ENCODE data around the gene ICOS.

Gene ICOS, protein sequence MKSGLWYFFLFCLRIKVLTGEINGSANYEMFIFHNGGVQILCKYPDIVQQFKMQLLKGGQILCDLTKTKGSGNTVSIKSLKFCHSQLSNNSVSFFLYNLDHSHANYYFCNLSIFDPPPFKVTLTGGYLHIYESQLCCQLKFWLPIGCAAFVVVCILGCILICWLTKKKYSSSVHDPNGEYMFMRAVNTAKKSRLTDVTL

DNA sequence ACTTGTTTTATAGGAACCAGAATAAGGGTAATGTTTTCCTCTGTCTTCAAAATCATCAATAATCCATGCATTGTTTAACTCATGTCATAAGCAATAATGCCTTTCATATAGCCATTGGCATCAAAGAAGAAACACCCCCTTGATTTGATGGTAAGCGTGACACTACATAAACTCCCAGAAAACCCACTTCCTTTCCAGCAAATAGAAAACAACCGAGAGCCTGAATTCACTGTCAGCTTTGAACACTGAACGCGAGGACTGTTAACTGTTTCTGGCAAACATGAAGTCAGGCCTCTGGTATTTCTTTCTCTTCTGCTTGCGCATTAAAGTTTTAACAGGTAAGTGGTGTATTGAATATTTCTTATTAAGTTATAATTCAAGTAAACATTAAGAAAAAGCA, at the start of gene ICOS:
ICOS (plus strand) TSS at position 229 of the 400 bp plus-strand sequence; CDS start at position 281, 52 bp downstream.
- no peak for DNase-seq (ENCODE audit: low read depth in 4 of 4, low spot score in 1 of 4)

- DNase-seq (ENCODE audit: low read depth in 4 of 4, low spot score in 1 of 4), result no peak
Measured at GRCh38 chr2:203887677-203888076, 48.9 kb upstream of the ICOS start.

- no peak for DNase-seq (ENCODE audit: low read depth in 4 of 4, low spot score in 1 of 4)
Measured at GRCh38 chr2:203889542-203889941, 47.0 kb upstream of the ICOS start.

DNA sequence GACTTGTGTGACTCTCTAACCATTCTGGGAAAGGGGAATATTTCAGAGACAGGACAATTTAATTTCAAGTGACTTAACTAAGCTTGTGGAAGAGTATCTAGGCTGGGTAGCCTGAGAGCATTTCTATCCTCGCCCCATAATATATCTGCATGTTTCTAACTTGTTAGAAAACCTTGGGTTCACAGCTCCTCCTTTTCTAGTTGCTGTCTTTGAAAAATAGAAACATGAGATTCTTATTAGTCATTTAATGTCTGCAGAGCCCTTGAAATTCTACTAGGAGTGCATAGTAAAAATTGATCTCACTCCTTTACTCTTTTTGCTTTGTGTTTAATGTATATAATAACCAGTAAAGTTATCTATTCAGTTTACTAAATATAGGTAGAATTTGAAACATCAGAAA, 46.6 kb upstream of the ICOS start:
- DNase-seq (ENCODE audit: low read depth in 4 of 4, low spot score in 1 of 4), result no peak

DNA sequence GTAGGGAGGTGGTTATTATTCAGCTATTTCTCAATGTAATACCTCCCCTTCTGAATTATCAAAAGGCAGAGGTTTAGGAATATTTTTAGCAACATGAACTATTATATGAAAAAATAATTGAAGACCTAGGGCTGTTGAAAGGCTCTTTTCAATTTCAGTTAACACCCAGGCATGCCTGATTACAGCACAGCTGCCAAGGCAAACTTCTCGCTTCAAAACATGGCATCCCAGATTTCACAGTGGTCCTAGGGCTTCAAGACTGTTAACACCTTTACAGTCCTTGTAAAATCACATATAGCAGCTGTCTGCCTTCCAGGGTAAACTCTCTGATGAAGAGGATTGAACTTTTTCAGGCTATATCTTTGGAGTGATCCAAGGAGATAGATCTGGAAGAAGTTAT, 45.8 kb upstream of the ICOS start:
- no peak for DNase-seq (ENCODE audit: low read depth in 4 of 4, low spot score in 1 of 4)

GRCh38 chr2:203891474-203891873, 45.1 kb upstream of the ICOS start:
- DNase-seq (ENCODE audit: low read depth in 4 of 4, low spot score in 1 of 4), result peak in 1 of 4 experiments; percentile 60

- DNase-seq (ENCODE audit: low read depth in 4 of 4, low spot score in 1 of 4), result no peak
Measured at GRCh38 chr2:203892207-203892606, 44.4 kb upstream of the ICOS start.

DNA sequence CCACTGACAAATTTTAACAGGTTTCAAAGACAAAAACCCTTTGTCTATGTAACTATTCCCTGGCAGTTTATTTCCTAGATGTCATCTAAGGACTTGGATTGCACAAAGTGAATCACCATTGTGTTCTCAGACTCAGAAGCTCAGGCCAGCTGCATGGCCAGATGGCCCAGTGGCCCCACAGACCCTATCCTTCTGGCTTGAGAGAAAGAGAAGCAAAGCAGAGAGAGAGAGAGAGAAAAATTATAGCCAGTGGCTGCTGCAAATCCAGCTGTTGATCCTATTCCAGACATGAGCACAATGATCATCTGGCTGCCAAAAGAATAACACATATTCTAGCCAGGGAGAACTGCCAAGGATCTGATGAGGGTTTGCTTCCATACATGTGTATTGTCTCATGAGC, 43.2 kb upstream of the ICOS start:
- no peak for DNase-seq (ENCODE audit: low read depth in 4 of 4, low spot score in 1 of 4)

DNA sequence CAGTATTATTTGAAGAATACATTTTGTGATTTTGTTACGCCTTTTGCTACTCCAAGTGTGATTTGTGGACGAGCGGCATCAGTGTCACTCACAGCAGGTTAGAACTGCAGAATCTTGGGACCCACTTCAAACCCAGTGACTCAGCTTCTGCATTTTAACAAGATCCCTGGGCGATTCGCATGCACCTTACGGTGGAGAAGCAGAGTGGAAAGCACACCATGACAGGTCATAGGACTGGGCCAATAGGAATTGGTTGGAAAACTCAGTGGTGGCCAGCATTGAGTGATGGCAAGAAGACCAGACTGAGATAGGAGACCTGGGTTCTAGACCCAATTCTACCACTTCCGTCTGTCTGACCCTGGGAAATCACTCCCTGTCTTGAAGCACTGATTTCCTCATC, 42.7 kb upstream of the ICOS start:
- no peak for DNase-seq (ENCODE audit: low read depth in 4 of 4, low spot score in 1 of 4)

DNA sequence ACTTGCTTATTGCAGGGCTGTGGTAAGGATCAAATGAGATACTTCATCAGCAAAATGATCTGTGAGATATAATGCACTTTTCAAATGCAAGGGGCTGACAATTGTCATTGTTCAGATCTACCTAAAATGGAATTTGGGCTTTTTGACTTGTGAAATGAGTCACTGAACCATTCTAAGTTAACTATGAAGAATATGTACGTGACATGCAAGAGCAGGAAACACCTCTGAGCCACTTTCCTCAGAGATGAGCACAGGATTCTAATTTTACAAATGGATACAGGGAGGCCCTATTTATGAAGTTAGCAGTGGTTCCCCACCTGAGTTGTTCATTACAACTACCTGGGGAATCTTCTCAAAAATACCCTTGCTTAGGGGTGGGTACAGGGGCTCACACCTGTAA, 42.3 kb upstream of the ICOS start:
- DNase-seq (ENCODE audit: low read depth in 4 of 4, low spot score in 1 of 4), result no peak

DNA sequence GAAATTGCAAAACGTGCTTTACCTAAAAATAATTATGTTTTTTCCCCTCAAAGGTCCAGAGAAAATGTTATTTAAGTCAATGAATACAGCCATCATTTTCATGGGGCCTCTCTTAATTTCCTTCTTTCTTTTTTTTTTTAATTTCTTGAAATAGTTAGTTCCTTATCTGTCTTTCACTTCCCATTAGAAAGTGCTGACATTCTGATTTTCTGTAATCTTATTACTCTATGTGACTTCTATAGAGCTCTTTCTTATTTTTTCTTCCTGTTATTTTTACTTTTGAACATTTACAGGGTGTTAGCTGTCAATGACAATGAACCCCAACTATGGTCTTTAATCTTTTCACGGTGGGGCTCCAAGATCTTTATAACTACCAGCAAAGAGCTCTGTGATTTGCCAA, 39.0 kb upstream of the ICOS start:
- DNase-seq (ENCODE audit: low read depth in 4 of 4, low spot score in 1 of 4), result no peak

- DNase-seq (ENCODE audit: low read depth in 4 of 4, low spot score in 1 of 4), result no peak
Measured at GRCh38 chr2:203898657-203899056, 37.9 kb upstream of the ICOS start.

GRCh38 chr2:203900253-203900652, 36.3 kb upstream of the ICOS start:
- DNase-seq (ENCODE audit: low read depth in 4 of 4, low spot score in 1 of 4), result no peak

DNA sequence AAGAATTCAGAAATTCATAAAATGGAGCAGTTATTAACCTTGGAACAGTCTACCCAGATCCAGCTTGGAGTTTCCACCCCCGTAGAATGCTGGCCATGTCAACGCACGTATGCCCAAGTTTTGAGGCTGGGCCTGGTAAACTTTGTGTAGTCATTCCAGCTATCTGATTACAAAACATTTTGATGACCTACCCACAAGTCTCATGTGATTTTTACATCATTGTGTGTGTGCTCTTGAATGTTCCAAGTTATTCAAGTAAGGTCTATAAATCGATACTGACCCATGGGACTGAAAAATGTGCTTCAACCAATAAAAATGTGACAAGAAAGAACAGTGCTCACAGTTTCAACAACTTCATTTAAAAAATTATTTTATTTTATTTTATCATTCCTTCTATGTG, 32.5 kb upstream of the ICOS start:
- DNase-seq (ENCODE audit: low read depth in 4 of 4, low spot score in 1 of 4), result no peak

GRCh38 chr2:203905656-203906055, 30.9 kb upstream of the ICOS start:
- DNase-seq (ENCODE audit: low read depth in 4 of 4, low spot score in 1 of 4), result no peak

GRCh38 chr2:203908066-203908796, 28.3 kb upstream of the ICOS start:
- no peak for DNase-seq (ENCODE audit: low read depth in 4 of 4, low spot score in 1 of 4)

DNA sequence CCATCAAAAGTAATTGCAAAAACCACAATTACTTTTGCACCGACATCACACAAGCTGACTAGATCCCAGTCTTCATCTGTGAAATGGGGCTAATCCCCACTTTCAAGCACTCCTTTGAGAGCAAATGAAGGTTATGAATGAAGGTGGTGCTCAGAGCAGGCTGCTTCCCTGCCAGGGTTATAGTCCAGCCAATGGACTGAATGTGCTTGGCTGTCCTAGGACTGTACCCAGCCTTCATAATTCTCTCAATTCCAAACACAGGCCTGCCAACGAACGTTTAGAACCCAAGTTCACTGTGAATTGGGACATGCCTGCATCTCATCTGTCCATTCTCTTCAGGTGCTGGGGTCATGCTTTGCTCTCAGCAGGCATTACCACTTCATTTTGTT, 27.8 kb upstream of the ICOS start:
- DNase-seq (ENCODE audit: low read depth in 4 of 4, low spot score in 1 of 4), result no peak

- DNase-seq (ENCODE audit: low read depth in 4 of 4, low spot score in 1 of 4), result no peak
Measured at GRCh38 chr2:203909261-203909967, 27.1 kb upstream of the ICOS start.

DNA sequence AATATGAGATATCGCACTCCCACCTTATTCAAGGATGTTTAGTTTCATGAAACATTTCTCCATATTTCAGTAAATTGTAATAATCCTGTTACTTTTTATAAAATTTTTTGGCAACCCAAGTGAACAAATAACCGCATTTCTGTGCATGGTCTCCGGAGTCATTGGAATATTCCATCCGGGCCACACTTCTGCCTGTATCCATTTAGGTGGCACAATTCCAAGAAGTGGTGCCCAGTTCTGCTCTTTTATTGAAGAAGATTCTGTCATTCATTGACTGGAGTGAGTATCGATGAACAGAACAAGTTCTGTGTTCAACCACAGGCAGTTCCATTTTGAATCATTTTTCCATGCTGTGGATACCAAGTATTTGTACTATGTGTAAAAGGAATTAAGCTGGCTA, 26.6 kb upstream of the ICOS start:
- DNase-seq (ENCODE audit: low read depth in 4 of 4, low spot score in 1 of 4), result no peak

DNA sequence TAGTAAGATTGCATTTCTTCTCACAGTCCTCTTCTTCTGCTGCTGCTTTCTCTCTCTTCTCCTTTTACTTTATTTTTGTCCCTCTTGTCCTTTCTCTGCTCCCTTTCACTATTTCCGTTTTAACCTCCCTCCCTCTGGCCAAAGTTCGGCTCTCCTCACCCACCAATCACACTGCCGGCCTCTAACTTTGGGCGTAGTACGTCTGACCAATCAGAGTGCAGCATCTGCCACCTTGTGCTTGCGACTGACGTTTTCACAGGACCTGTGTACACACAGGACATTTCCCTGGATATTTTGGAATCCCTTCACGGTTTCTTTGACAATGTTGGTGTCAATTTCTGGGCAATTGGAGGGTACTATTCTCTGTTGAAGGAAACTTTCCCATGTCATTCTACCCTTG, 22.6 kb upstream of the ICOS start:
- DNase-seq (ENCODE audit: low read depth in 4 of 4, low spot score in 1 of 4), result no peak

GRCh38 chr2:203914546-203915182, 21.9 kb upstream of the ICOS start:
- no peak for DNase-seq (ENCODE audit: low read depth in 4 of 4, low spot score in 1 of 4)

DNA sequence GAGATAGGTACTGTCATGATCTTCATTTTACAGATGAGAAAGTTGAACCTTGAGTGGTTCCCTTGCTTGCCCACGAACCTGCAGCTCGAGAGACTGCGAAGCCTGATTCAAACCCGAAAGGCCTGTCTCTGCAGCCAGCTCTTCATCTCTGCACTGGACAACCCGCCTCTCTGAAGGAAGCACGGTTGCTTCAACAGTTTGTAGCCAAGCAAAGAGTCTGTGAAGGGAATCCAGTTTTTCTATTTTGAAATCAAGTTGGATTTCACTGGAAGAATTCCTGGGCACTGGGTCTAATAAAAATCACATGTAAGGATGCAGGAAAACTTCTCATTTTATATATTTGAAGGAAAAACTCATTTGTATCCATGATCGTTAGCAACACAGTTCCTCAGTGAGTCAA, 21.3 kb upstream of the ICOS start:
- DNase-seq (ENCODE audit: low read depth in 4 of 4, low spot score in 1 of 4), result no peak
